GM19025 (cell line): ENCODE results near the gene PIP5K1B.

Experiments
- ATAC-seq: cut with Tn5 transposase; IDR thresholded peaks from one replicate; pipeline ENCODE4 v1.9.1; 2021; ENCODE audit warnings: mild to moderate bottlenecking, low read depth, moderate library complexity; ENCODE audit not compliant: unreplicated experiment

PIP5K1B gene

GRCh38 chr9:68841276-68842052, 136.4 kb downstream of the PIP5K1B start:
- ATAC-seq: no peak

GRCh38 chr9:68842568-68842967, 137.5 kb downstream of the PIP5K1B start:
- ATAC-seq: no peak

- no peak for ATAC-seq
These were observed 138.2 kb downstream of the PIP5K1B start for GRCh38 chr9:68843239-68843638.

- ATAC-seq: no peak
These were observed 139.1 kb downstream of the PIP5K1B start for GRCh38 chr9:68844157-68844556.

- ATAC-seq: peak; percentile 57
These were observed 139.9 kb downstream of the PIP5K1B start for GRCh38 chr9:68844631-68845612.

GRCh38 chr9:68847765-68848164, 142.7 kb downstream of the PIP5K1B start:
- ATAC-seq: no peak

- ATAC-seq: no peak
These were observed 146.6 kb downstream of the PIP5K1B start for GRCh38 chr9:68851657-68852056.

GRCh38 chr9:68852941-68853340, 147.9 kb downstream of the PIP5K1B start:
- no peak for ATAC-seq

- ATAC-seq: no peak
These were observed 154.3 kb downstream of the PIP5K1B start for GRCh38 chr9:68859347-68859746.

- ATAC-seq: no peak
These were observed 155.4 kb downstream of the PIP5K1B start for GRCh38 chr9:68860419-68860818.

- no peak for ATAC-seq
These were observed 156.4 kb downstream of the PIP5K1B start for GRCh38 chr9:68861436-68861835.

GRCh38 chr9:68867066-68867465, 162.0 kb downstream of the PIP5K1B start:
- no peak for ATAC-seq

GRCh38 chr9:68869022-68869421, 164.0 kb downstream of the PIP5K1B start:
- no peak for ATAC-seq

- ATAC-seq: no peak
These were observed 165.0 kb downstream of the PIP5K1B start for GRCh38 chr9:68870086-68870485.

GRCh38 chr9:68871236-68871635, 166.2 kb downstream of the PIP5K1B start:
- ATAC-seq: no peak

- no peak for ATAC-seq
These were observed 167.0 kb downstream of the PIP5K1B start for GRCh38 chr9:68872026-68872501.

- no peak for ATAC-seq
These were observed 168.1 kb downstream of the PIP5K1B start for GRCh38 chr9:68873179-68873578.

GRCh38 chr9:68876273-68876672, 171.2 kb downstream of the PIP5K1B start:
- no peak for ATAC-seq

- ATAC-seq: no peak
These were observed 171.6 kb downstream of the PIP5K1B start for GRCh38 chr9:68876681-68877080.

- no peak for ATAC-seq
These were observed 172.2 kb downstream of the PIP5K1B start for GRCh38 chr9:68877219-68877618.

- no peak for ATAC-seq
These were observed 173.4 kb downstream of the PIP5K1B start for GRCh38 chr9:68878450-68878849.
